ENCODE data around the gene SRSF4. TPM values are rescaled to one million over a fixed set of nuclear protein-coding genes. Genes with fewer than 3 reads are reported as not detected.

SRSF4 gene
- total RNA-seq, 1 experiment from 2014 or later = 25.0 TPM

DNA sequence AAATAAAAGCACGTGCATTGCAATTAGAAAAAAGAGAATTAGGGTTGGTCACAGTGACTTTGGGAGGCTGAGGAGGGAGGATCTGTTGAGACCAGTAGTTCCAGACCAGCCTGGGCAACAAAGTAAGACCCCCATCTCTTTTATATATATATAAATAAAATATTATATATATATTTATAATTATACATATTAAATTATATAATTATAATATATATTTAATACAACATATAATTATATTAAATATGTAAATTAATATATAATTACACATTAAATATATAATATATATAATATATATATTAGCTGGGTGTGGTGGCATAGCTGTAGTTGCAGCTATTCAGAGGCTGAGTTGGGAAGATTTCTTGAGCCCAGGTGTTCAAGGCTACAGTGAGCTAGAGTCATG is 81.2 kb downstream of the SRSF4 start:
- DNase-seq (ENCODE audit: extremely low read depth, low read depth) = no peak

DNA sequence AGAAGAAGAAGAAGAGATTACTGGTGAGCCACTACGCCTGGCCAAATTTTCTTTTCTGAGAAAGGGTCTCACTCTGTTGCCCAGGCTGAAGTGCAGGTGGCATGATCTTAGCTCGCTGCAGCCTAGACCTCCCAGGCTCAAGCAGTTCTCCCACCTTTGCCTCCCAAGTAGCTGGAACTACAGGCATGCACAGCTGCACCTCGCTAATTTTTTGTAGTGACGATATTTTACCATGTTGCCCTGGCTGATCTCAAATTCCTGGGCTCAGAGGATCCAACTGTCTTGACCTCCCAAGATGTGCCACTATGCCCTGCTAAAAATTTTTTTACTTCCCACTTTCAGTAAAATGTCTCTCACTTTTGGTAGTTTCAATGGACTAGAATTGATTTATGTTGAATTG is 82.4 kb downstream of the SRSF4 start:
- no peak for DNase-seq (ENCODE audit: extremely low read depth, low read depth)

Small RNA genes within 50 kb of the gene (small RNA-seq; reads per million reads assigned to genes)
- gene RF02271 = 0 reads per million in 2 experiments

Other genes with a start within 250 kb of the SRSF4 start
- 0.12 and 0.17 TPM in 2 replicates for gene TMEM200B, start 58.0 kb downstream of the SRSF4 start, total RNA-seq (2014; rRNA removed; shearing (Covaris generic))
- gene MECR, start 49.0 kb upstream of the SRSF4 start, total RNA-seq (2014; rRNA removed; shearing (Covaris generic)) = 35.8 and 35.9 TPM in 2 replicates
- 7.4 and 8.9 TPM in 2 replicates for gene PTPRU, start 54.6 kb upstream of the SRSF4 start, total RNA-seq (2014; rRNA removed; shearing (Covaris generic))